ENCODE results near the gene NHS.

Gene NHS

GRCh38 chrX:17736856-17737709 is 362.1 kb downstream of the NHS start, which contains the start of gene SCML1:
SCML1 (plus strand) TSS chrX:17737493; CDS start chrX:17744187, 6,694 bp downstream.
- peak; percentile 71 for DNase-seq (ENCODE audit: low read depth)

GRCh38 chrX:17737710-17737985 is 362.6 kb downstream of the NHS start:
- peak; percentile 1 for DNase-seq (ENCODE audit: low read depth)

GRCh38 chrX:17737986-17738713 is 363.1 kb downstream of the NHS start:
- DNase-seq (ENCODE audit: low read depth), result no peak

- no peak for DNase-seq (ENCODE audit: low read depth)
Measured at GRCh38 chrX:17738737-17739535, 363.9 kb downstream of the NHS start.

GRCh38 chrX:17740137-17741122 is 365.4 kb downstream of the NHS start:
- no peak for DNase-seq (ENCODE audit: low read depth)

GRCh38 chrX:17741123-17741511 is 366.1 kb downstream of the NHS start:
- no peak for DNase-seq (ENCODE audit: low read depth)

- no peak for DNase-seq (ENCODE audit: low read depth)
Measured at GRCh38 chrX:17743913-17744312, 368.9 kb downstream of the NHS start.

GRCh38 chrX:17744896-17745523 is 370.0 kb downstream of the NHS start:
- DNase-seq (ENCODE audit: low read depth), result no peak

- no peak for DNase-seq (ENCODE audit: low read depth)
Measured at GRCh38 chrX:17747692-17748091, 372.7 kb downstream of the NHS start.

- DNase-seq (ENCODE audit: low read depth), result no peak
Measured at GRCh38 chrX:17748684-17749083, 373.7 kb downstream of the NHS start.

GRCh38 chrX:17750436-17750835 is 375.4 kb downstream of the NHS start:
- DNase-seq (ENCODE audit: low read depth), result no peak

- no peak for DNase-seq (ENCODE audit: low read depth)
Measured at GRCh38 chrX:17758382-17758781, 383.4 kb downstream of the NHS start.

- no peak for DNase-seq (ENCODE audit: low read depth)
Measured at GRCh38 chrX:17759990-17760389, 385.0 kb downstream of the NHS start.

- DNase-seq (ENCODE audit: low read depth), result no peak
Measured at GRCh38 chrX:17767734-17768133, 392.7 kb downstream of the NHS start.

- DNase-seq (ENCODE audit: low read depth), result no peak
Measured at GRCh38 chrX:17768997-17769396, 394.0 kb downstream of the NHS start.

- no peak for DNase-seq (ENCODE audit: low read depth)
Measured at GRCh38 chrX:17769701-17770269, 394.8 kb downstream of the NHS start.

- no peak for DNase-seq (ENCODE audit: low read depth)
Measured at GRCh38 chrX:17773221-17773876, 398.3 kb downstream of the NHS start.

GRCh38 chrX:17774053-17774452 is 399.1 kb downstream of the NHS start:
- DNase-seq (ENCODE audit: low read depth), result no peak

- no peak for DNase-seq (ENCODE audit: low read depth)
Measured at GRCh38 chrX:17778997-17779396, 404.0 kb downstream of the NHS start.

GRCh38 chrX:17779434-17779833 is 404.4 kb downstream of the NHS start:
- DNase-seq (ENCODE audit: low read depth), result no peak
